ENCODE measurements around the gene OR5D16. TPM values are rescaled to one million over a fixed set of nuclear protein-coding genes. Genes with fewer than 3 reads are reported as not detected.
A peak's percentile ranks its signal among the peaks of the same experiment; 100 is the strongest.
"Not testable (repeated sequence)": the region's sequence is repeated elsewhere in the genome, so short reads cannot be mapped to it uniquely, and the experiment has no call there.

Gene OR5D16
- total RNA-seq (not detected), polyA plus RNA-seq (not detected)

DNA sequence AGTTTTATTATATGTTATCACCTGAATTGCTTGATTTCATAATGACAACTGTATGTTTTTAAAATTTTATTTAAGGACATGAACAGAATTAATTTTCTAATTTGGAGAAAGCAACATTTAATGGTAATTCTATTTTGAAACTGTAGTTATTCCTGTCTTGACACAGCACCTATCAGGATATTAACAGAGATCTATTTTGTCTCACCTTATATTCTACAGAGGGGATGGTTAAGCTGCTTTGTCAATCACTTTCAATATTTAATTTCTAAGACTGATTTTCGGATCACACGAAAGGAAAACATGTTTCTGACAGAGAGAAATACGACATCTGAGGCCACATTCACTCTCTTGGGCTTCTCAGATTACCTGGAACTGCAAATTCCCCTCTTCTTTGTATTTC lies at the start of gene OR5D16:
TSS of gene OR5D16 (plus strand) at position 301 of the 400 bp plus-strand sequence. CDS start at position 301, 0 bp downstream.
- 25% methylated on average over 3 of the region's 3 CpGs for WGBS
- Histone ChIP-seq H3K36me3 (ENCODE audit: insufficient read depth) (no peaks in the 10 kb centered on the region), H3K4me3 (ENCODE audit: low read depth, low read length) (no peak within 1 kb of the TSS), H3K27ac (ENCODE audit: low read depth) (no peak within 1 kb of the TSS), H3K4me1 (ENCODE audit: insufficient read depth) (no peaks in the 10 kb centered on the region)
- DNase-seq (ENCODE audit: extremely low spot score), result no peak

DNA sequence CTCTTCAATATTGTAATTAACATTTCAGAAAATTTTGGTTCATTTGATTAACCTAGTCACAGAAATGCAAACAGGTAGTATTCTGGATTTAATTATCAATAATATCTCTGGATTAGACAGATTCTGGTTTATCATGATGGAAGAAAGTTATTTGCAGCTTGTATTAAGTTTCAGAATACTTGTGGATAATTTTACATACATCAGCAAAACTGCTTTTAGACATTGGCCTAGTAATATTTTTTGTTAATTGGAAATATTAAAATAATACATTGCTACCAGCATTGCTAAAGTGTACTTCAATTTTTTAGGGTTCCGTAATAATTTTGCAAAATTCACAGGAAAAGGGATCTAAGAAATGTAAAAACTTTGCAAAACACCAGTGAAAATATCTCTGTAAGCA lies 46.9 kb upstream of the OR5D16 start:
- WGBS, result 85% methylated on average over 1 of the region's 1 CpG
- Histone ChIP-seq H3K4me3 (ENCODE audit: low read depth, low read length) (no peak overlapping the region), H3K36me3 (ENCODE audit: insufficient read depth) (no peaks in the 10 kb centered on the region), H3K27ac (ENCODE audit: low read depth) (no peak overlapping the region), H3K4me1 (ENCODE audit: insufficient read depth) (no peaks in the 10 kb centered on the region)
- DNase-seq (ENCODE audit: extremely low spot score), result peak; percentile 0

- H3K4me1 ChIP-seq (ENCODE audit: insufficient read depth), result no peaks in the 10 kb centered on the region
- no peaks in the 10 kb centered on the region for H3K36me3 ChIP-seq (ENCODE audit: insufficient read depth)
- DNase-seq (ENCODE audit: extremely low spot score), result no peak
- H3K27ac ChIP-seq (ENCODE audit: low read depth), result no peak overlapping the region
- 75% methylated on average over 2 of the region's 2 CpGs for WGBS
- H3K4me3 ChIP-seq (ENCODE audit: low read depth, low read length), result no peak overlapping the region
Measured at GRCh38 chr11:55793321-55793720, 45.2 kb upstream of the OR5D16 start.

DNA sequence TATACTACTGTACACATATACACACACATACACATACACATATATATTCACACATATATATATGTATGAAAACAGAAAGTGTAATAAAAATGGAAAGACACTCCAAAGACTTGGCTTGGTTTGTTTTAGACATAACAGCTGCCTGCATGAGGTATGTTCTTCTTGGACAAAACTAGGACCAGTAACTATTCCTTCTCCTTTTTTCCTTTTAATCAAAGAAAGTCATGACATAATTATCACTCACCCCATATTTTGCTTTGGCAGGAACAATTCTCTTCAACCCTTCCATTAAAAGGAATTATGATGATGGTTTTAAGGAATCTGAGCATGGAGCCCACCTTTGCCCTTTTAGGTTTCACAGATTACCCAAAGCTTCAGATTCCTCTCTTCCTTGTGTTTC lies 43.3 kb upstream of the OR5D16 start, which contains the start of gene OR5D14:
TSS of gene OR5D14 (plus strand) at position 301 of the 400 bp plus-strand sequence. CDS start at position 301, 0 bp downstream.
- no peak within 1 kb of the TSS for H3K4me3 ChIP-seq (ENCODE audit: low read depth, low read length)
- no peak for DNase-seq (ENCODE audit: extremely low spot score)
- H3K4me1 ChIP-seq (ENCODE audit: insufficient read depth), result no peaks in the 10 kb centered on the region
- no peak within 1 kb of the TSS for H3K27ac ChIP-seq (ENCODE audit: low read depth)
- H3K36me3 ChIP-seq (ENCODE audit: insufficient read depth), result no peaks in the 10 kb centered on the region

DNA sequence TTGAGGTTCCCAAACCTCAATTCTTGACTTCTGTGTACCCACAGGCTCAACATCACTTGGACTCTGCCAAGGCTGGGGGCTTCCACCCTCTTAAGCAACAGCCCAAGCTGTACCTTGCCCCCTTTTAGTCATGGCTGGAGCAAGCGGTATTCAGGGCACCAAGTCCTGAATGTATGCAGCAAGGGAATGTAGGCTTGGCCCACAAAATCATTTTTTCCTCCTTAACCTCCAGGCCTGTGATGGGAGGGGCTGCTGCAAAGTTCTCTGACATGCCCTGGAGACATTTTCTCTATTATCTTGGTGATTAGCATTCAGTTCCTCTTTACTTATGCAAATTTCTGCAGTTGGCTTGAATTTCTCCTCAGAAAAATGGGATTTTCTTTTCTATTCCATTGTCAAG lies 32.3 kb upstream of the OR5D16 start:
- no peak for DNase-seq (ENCODE audit: extremely low spot score)
- no peak overlapping the region for H3K27ac ChIP-seq (ENCODE audit: low read depth)
- 88% methylated on average over 1 of the region's 1 CpG for WGBS
- H3K4me3 ChIP-seq (ENCODE audit: low read depth, low read length), result no peak overlapping the region
- H3K36me3 ChIP-seq (ENCODE audit: insufficient read depth), result no peaks in the 10 kb centered on the region
- no peaks in the 10 kb centered on the region for H3K4me1 ChIP-seq (ENCODE audit: insufficient read depth)

GRCh38 chr11:55811067-55811466 lies 27.5 kb upstream of the OR5D16 start, which contains the start of gene OR5L1:
Gene OR5L1, plus strand, starts transcription at chr11:55811367. Its CDS starts 100 bp downstream, at chr11:55811467.
- Histone ChIP-seq H3K4me3 (ENCODE audit: low read depth, low read length) (no peak within 1 kb of the TSS), H3K4me1 (ENCODE audit: insufficient read depth) (no peaks in the 10 kb centered on the region), H3K27ac (ENCODE audit: low read depth) (no peak within 1 kb of the TSS), H3K36me3 (ENCODE audit: insufficient read depth) (no peaks in the 10 kb centered on the region)
- no peak for DNase-seq (ENCODE audit: extremely low spot score)
- 77% methylated on average over 1 of the region's 1 CpG for WGBS

GRCh38 chr11:55819330-55819729 lies 19.2 kb upstream of the OR5D16 start, which contains the start of gene OR5D18:
Gene OR5D18, plus strand, starts transcription at chr11:55819630. Its CDS starts 0 bp downstream, at chr11:55819630.
- Histone ChIP-seq H3K36me3 (ENCODE audit: insufficient read depth) (no peaks in the 10 kb centered on the region), H3K27ac (ENCODE audit: low read depth) (no peak within 1 kb of the TSS), H3K4me1 (ENCODE audit: insufficient read depth) (no peaks in the 10 kb centered on the region), H3K4me3 (ENCODE audit: low read depth, low read length) (no peak within 1 kb of the TSS)
- 82% methylated on average over 5 of the region's 5 CpGs for WGBS
- no peak for DNase-seq (ENCODE audit: extremely low spot score)

DNA sequence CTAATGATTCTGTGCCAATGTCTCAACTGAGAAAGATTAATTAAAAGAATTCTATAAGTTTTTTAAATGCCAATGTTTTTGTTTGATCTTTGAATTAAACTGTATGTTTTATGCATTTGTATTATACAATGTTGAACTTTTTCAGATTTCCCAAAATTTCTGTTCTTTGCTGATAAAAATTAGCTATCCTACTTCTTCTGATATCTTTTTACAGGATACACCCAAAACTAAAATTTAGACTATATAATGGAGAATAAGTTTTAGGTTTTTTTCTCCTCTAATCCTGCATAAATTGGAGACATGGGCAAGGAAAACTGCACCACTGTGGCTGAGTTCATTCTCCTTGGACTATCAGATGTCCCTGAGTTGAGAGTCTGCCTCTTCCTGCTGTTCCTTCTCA lies 11.6 kb upstream of the OR5D16 start, which contains the start of gene OR5L2:
TSS of gene OR5L2 (plus strand) at position 301 of the 400 bp plus-strand sequence. CDS start at position 301, 0 bp downstream.
- Histone ChIP-seq H3K36me3 (ENCODE audit: insufficient read depth) (no peaks in the 10 kb centered on the region), H3K4me1 (ENCODE audit: insufficient read depth) (no peaks in the 10 kb centered on the region), H3K27ac (ENCODE audit: low read depth) (no peak within 1 kb of the TSS), H3K4me3 (ENCODE audit: low read depth, low read length) (no peak within 1 kb of the TSS)
- no peak for DNase-seq (ENCODE audit: extremely low spot score)

DNA sequence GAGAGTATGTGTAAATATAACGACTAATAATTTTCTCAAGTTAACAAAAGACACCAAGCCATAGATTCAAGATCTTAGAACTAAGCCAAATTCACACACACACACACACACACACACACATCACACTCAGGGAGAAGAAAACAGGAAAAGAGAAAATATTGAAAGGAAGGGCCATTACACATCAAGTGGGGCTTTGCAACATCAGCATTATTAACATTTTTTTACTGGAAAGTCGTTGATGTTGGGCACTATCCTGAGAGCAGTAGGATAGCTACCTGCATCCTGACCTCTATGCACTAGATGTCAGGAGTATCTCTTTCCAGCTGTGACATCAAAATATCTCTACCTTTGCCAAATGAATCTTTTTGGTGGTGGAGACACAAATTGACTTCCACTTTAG lies 8.9 kb downstream of the OR5D16 start:
- no peak for DNase-seq (ENCODE audit: extremely low spot score)
- no peaks in the 10 kb centered on the region for H3K4me1 ChIP-seq (ENCODE audit: insufficient read depth)
- 47% methylated on average over 2 of the region's 2 CpGs for WGBS
- no peak overlapping the region for H3K4me3 ChIP-seq (ENCODE audit: low read depth, low read length)
- no peaks in the 10 kb centered on the region for H3K36me3 ChIP-seq (ENCODE audit: insufficient read depth)
- no peak overlapping the region for H3K27ac ChIP-seq (ENCODE audit: low read depth)

DNA sequence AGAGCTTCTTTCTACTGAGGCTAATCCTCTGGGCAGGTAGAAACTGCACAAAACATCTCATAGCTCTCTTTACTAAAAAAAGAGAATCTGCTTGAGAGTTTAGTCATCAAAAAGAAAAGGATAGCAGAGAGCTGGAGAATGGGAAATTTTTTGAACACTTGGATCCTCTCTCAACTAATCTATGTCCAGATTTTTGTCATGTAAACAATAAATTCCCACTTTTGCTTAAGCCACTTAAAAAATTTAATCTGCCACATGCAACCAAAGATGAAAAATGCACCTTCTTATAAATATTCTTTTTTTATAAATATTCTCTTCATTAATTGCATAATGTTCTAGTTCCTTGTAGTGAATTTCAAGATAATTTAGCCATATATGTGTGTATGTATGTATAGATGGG lies 10.5 kb downstream of the OR5D16 start:
- Histone ChIP-seq H3K27ac (ENCODE audit: low read depth) (no peak overlapping the region), H3K4me1 (ENCODE audit: insufficient read depth) (no peaks in the 10 kb centered on the region), H3K4me3 (ENCODE audit: low read depth, low read length) (no peak overlapping the region), H3K36me3 (ENCODE audit: insufficient read depth) (no peaks in the 10 kb centered on the region)
- no peak for DNase-seq (ENCODE audit: extremely low spot score)

GRCh38 chr11:55852141-55852540 lies 13.6 kb downstream of the OR5D16 start:
- no peak overlapping the region for H3K4me3 ChIP-seq (ENCODE audit: low read depth, low read length)
- DNase-seq (ENCODE audit: extremely low spot score), result no peak
- WGBS, result 84% methylated on average over 1 of the region's 1 CpG
- no peaks in the 10 kb centered on the region for H3K36me3 ChIP-seq (ENCODE audit: insufficient read depth)
- no peaks in the 10 kb centered on the region for H3K4me1 ChIP-seq (ENCODE audit: insufficient read depth)
- H3K27ac ChIP-seq (ENCODE audit: low read depth), result no peak overlapping the region

DNA sequence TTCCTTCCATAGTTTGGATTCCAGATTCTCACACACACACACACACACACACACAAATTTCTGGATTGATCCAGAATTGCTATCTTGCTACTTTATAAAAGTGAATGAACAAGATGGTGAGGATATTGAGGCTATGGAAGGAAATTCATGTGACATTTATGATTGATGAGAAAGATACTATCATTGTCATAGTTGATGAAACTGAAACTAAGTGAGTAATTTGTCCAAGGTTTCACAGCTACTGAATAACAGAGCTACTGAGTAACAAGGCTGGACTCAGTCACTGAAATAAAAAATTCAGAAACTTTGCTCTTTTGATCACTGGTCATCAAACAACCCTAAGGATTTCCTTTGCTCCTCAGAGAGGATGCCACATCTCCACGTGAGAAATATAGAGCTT lies 16.2 kb downstream of the OR5D16 start:
- no peak for DNase-seq (ENCODE audit: extremely low spot score)
- Histone ChIP-seq H3K4me3 (ENCODE audit: low read depth, low read length) (no peak overlapping the region), H3K4me1 (ENCODE audit: insufficient read depth) (no peaks in the 10 kb centered on the region), H3K27ac (ENCODE audit: low read depth) (no peak overlapping the region), H3K36me3 (ENCODE audit: insufficient read depth) (no peaks in the 10 kb centered on the region)
- 16% methylated on average over 1 of the region's 1 CpG for WGBS

- not testable (repeated sequence) for H3K36me3 ChIP-seq (ENCODE audit: insufficient read depth); DNase-seq (ENCODE audit: extremely low spot score); H3K4me3 ChIP-seq (ENCODE audit: low read depth, low read length); H3K27ac ChIP-seq (ENCODE audit: low read depth); H3K4me1 ChIP-seq (ENCODE audit: insufficient read depth)
- WGBS, result 85% methylated on average over 4 of the region's 4 CpGs
Measured at GRCh38 chr11:55867354-55867753, 28.8 kb downstream of the OR5D16 start.

GRCh38 chr11:55872731-55873130 lies 34.2 kb downstream of the OR5D16 start:
- H3K4me3 ChIP-seq (ENCODE audit: low read depth, low read length), result not testable (repeated sequence)

DNA sequence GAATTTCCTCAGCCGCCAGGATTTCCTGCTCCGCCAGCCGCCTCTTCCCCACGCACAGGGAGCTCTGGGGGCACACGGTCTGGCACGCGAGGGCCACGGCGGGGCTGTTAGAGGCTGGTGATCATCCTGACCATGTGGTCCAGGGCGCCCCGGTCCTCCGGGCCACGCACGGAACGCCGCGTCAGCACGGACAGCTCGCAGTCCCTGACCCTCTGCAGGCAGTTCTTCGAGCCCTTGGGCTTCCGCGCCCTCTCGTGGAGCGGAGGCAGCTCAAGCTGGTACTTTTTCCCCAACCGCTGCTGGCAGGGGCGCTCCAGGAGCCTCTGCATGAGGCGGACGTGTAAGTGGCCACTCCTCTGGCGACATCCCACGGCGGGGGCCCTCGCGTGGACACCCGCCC lies 34.6 kb downstream of the OR5D16 start:
- H3K4me1 ChIP-seq (ENCODE audit: insufficient read depth); H3K4me3 ChIP-seq (ENCODE audit: low read depth, low read length); H3K36me3 ChIP-seq (ENCODE audit: insufficient read depth); DNase-seq (ENCODE audit: extremely low spot score); H3K27ac ChIP-seq (ENCODE audit: low read depth): not testable (repeated sequence)
- 32% methylated on average over 34 of the region's 34 CpGs for WGBS

More at GRCh38 chr11:55872731-55873130, 34.2 kb downstream of the OR5D16 start:
- not testable (repeated sequence) for H3K36me3 ChIP-seq (ENCODE audit: insufficient read depth); H3K4me1 ChIP-seq (ENCODE audit: insufficient read depth); DNase-seq (ENCODE audit: extremely low spot score); H3K27ac ChIP-seq (ENCODE audit: low read depth)
- WGBS, result 22% methylated on average over 33 of the region's 33 CpGs
